ENCODE data around the gene SLC4A8.
"Not testable (repeated sequence)": the region's sequence is repeated elsewhere in the genome, so short reads cannot be mapped to it uniquely, and the experiment has no call there.

The SLC4A8 gene

DNA sequence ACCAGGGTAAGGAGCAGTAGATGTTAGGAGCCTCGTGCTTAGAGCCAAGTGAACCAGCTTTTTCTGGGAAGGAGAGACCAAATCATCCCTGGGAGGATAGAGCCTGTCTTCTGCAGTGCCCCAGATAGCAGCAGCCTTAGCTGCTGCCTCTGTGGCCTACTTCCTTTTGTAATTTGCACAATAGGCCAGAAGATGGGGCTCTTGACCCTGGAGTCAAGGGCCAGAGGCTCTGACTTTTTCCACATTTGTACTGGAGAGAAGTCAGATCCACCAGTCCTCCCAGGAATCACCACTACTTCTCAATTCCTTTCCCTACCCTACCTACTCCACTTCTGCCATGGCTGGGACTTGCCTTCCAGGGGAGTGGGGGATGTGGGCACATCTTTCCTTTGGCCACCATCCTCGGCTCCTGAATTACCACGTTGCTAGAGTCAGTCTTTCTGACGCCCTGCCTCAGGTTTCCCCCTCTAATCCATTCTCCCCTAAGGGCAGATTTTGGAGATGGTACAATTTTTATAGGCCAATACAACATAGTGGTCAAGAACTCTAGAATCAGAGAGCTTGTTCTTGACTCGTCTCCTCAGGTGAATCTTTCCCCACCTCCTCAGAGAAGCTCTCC lies 3.3 kb upstream of the SLC4A8 start:
- no peak for DNase-seq (ENCODE audit: low read depth, low spot score)
- H3K27ac ChIP-seq: no peak overlapping the region

DNA sequence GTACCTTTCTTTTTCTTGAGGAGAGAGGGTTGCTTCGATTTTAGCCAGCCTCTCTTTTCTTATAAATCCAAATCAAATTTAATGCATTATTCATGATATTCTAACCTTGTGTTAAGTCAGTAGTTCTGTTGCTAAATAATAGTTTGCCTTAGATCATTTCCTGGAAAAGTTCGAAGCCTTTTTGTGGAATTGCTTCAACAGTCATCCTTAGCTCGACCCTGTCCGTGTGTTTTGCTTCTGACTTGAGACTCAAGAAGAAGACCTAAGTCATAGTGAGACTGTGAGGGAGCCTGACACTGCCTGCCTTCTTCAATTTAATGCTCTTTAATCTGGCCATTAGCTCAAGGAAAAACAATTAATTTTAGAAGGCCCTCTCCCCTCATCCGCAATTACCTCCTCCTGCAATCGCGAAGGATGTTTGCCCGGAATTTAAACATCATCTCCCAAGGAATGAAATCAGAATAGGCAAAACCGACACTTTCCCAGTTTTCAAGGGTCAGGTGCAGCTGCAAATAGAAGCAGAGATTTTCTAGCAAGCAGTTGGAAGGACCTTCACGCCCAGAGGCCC lies 453 bp upstream of the SLC4A8 start:
- DNase-seq (ENCODE audit: low read depth, low spot score): no peak
- H3K27ac ChIP-seq: no peak overlapping the region

DNA sequence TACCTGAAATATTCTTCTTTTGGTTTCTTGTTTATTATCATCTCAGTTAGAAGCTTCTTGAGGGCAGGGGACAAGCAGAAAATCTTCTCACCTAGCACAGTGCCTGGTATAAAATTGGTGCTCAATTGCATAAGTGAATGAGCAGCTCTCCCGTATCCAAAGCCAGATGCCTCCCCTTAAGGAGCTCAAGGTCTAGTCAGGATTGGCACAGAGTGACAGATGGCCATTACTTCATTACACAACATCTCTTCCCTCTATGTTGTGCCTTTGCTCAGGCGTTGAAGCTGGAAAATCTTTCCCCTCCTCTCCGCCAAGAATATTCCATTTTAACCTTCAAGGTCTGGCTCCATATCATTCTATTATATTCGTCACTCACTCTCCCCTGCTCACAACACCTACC lies 3.6 kb downstream of the SLC4A8 start:
- no peak for DNase-seq (ENCODE audit: low read depth, low spot score)
- H3K27ac ChIP-seq: no peak overlapping the region

DNA sequence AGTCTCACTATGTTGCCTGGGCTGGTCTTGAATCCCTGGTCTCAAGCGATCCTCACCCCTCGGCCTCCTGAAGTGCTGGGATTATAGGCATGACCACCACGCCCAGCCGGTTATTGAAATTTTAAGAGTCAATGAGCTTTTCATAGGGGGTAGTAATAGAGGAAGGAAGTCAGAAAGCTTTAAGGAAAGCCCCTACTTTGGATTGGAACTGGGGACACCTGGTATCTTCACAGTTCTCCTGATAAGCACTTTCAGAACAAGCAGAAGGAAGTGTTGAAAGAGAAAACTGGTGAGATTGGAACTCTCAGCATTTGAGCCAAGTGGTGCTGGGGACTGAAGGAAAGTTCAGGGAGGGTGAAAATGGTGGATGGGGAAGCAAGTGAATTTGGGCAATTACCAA lies 5.1 kb downstream of the SLC4A8 start:
- DNase-seq (ENCODE audit: low read depth, low spot score): no peak
- H3K27ac ChIP-seq: no peak overlapping the region

DNA sequence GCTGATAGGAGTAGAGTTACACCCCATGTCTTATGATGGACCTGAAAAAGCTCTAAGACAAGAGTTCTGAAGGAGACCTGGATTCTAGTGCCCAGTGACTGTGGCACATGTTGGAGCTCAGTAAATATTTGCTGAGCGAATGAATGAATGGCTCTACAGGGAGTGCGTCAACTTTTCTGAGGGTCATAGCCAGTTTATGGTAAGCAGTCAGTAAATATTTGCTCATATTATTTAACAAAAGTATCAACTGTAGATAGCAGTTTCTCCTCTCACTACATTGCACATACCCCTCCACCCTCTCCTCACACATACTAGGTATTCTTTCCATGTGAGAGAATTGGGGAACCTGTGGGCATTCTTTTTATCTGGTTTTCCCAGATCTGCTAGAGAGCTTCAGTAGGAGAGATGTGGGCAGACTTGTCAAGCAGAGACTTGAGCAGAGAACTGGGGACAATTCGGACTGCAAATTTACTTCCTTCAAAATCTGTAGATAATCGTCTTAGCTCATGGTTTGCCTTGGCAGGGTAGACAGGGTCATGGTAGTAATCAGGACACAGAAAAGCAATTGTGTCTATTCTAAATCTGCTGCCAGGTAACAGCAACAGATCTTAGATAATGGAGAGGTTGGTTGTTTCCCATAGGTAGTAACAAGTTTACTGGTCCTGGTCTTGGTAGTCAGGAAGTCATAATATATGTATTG lies 5.7 kb downstream of the SLC4A8 start:
- H3K27ac ChIP-seq: no peak overlapping the region
- no peak for DNase-seq (ENCODE audit: low read depth, low spot score)

DNA sequence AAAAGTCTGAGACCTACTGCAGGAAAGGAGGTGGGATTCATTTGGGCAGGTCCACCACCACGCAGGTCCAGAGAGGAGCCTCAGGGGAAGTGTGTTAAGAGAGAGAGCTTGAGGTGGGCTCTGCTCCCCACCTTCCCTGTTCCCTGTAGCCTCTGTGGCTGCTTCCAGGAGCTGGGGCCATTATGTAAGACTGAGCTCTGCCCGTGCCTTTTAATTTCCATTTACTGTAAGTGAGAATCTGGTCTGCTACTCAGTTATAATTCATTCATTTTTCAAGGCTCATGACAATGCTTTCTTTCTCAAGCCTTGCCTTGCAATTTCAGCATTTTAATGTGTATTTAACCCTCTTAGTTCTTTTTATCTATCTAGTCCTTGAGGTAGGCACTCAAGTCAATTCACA lies 8.3 kb downstream of the SLC4A8 start:
- DNase-seq (ENCODE audit: low read depth, low spot score): no peak
- H3K27ac ChIP-seq: no peak overlapping the region

DNA sequence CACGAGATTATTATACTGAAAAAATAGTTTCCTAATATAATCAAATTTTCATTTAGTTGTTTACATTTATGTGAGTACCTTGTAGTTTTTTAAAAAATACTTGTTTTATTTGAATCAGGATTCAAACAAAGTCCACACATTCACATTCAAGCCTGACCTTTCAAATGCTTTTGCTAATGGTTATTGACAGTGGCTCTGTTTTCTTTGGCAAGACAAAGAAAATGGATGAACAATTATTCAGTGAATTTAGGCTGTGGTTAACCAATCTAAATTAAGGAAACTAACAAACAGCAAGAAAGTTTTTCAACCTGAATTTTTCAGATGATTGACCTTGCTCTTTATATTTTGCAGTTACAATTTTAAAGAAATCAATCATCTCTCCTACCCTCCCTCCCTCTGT lies 9.7 kb downstream of the SLC4A8 start:
- no peak for DNase-seq (ENCODE audit: low read depth, low spot score)
- H3K27ac ChIP-seq: no peak overlapping the region

DNA sequence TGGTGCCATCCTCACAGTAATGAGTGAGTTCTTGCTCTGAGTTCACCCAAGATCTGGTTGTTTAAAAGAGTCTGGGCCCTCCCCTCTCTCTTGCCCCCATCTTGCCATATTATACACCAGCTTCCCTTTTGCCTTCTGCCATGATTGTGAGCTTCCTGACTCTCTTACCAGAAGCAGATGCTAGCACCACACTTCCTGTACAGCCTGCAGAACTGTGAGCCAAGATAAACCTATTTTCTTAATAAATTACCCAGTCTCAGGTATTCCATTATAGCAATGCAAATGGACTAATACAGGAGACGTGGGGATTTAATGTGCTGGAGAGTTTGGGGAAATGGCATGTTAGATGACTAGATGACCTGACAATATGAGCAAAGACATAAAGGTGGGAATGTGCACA lies 12.8 kb downstream of the SLC4A8 start:
- no peak for DNase-seq (ENCODE audit: low read depth, low spot score)
- no peak overlapping the region for H3K27ac ChIP-seq

DNA sequence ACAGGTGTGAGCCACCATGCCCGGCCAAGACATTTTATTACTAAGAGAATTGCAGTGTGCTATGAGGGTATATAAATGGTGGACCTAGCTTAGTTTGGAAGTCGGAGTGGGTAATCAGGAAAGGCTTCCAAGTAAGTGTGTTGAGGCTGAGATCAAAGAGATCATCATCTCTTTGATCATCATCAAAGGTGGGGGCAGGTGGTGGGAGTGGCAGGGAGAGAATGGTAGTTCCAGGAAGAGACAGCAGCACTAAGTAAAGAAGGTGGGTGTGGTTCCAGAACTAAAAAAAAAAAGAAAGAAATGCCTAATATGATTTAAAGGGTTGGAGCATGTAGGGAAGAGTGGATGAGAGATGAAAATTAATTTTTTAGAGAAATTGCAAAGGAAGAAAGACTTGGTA lies 14.7 kb downstream of the SLC4A8 start:
- no peak for DNase-seq (ENCODE audit: low read depth, low spot score)
- no peak overlapping the region for H3K27ac ChIP-seq

DNA sequence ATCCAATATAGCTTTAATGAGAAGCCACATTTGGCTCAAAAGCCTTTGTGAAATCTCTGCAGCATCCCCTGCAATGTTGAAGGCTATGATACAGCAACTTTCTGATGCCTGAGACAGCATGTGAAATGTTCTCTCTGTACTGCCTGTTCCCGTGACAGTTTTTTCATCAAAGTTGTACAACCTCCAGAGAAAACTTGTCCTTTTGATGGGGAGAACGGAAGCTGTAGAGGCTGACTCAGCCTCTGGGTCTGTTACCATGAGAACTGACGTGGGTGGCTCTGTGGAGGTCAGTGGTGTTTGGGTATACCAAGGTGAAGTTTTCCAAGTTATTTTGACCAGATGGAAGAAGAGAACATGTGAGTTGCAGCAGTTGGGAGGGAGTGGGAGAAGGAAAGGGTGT lies 17.0 kb downstream of the SLC4A8 start:
- no peak overlapping the region for H3K27ac ChIP-seq

DNA sequence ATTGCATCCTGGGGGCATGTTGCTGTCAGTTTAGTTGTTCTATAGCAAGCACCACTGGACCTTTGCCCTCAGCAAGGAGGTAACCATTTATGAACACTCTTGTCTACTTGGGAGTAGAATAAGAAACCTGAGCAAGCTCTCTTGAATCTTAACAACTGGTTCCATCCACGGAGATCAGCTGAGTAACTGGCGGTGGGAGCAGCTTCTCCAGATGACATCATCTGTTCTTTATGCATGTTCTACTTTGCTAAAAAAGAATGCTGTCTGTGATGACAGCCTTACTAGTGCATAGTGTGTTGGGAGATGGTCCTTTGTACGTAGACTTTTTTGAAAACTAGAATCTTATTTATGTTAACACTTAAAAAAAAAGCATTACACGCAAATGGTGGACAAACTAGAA lies 17.7 kb downstream of the SLC4A8 start:
- DNase-seq (ENCODE audit: low read depth, low spot score): no peak
- no peak overlapping the region for H3K27ac ChIP-seq

More for the DNA sequence above, 17.0 kb downstream of the SLC4A8 start:
- DNase-seq (ENCODE audit: low read depth, low spot score): no peak

DNA sequence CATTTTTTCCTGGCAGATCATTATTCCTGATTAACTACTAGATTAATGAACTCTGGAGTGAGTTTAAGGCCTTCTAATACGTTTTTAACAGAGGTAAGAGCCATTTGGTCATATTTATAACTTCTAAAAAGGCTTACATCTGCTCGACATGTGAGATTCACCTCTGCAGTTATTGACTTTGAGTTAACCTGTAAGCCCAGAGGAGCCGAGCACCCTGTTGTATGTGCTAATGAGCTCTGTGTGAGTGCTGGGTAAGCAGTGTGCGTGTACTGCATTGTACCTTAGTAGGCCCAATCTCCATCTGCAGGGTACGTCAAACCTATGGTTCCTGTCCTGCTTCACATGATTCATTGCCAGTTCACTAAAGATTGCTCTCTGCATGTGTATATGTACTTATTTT lies 18.9 kb downstream of the SLC4A8 start:
- no peak for DNase-seq (ENCODE audit: low read depth, low spot score)
- no peak overlapping the region for H3K27ac ChIP-seq

DNA sequence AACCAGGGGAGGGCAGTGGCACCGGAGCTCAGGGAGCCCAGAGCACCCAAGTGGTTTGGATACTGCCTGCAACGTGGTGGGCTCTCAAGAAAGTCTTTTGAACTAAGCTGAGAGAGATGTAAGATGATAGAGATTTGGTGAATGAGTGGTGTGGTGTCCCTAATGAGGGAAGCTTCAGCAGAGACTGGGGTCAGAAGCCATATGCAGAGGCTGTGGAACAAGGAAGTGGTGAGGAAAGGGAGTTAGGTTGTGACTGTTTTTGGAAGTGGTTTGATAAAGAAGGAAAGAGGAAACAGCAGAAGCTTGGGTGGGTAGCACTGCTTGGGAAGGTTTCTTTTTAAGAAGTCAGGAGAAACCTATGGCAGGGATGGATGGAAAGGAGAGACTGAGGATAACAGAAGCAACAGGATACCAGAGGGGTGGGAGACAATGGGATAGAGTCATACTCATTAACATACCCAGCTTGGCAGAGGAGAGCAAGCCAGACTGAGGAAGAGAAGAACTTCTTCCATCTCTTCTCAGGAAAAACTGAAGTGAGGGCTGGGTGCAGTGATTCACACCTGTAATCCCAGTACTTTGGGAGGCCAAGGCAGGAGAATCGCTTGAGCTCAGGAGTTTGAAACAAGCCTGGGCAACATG lies 24.1 kb downstream of the SLC4A8 start:
- H3K27ac ChIP-seq: no peak overlapping the region
- no peak for DNase-seq (ENCODE audit: low read depth, low spot score)

DNA sequence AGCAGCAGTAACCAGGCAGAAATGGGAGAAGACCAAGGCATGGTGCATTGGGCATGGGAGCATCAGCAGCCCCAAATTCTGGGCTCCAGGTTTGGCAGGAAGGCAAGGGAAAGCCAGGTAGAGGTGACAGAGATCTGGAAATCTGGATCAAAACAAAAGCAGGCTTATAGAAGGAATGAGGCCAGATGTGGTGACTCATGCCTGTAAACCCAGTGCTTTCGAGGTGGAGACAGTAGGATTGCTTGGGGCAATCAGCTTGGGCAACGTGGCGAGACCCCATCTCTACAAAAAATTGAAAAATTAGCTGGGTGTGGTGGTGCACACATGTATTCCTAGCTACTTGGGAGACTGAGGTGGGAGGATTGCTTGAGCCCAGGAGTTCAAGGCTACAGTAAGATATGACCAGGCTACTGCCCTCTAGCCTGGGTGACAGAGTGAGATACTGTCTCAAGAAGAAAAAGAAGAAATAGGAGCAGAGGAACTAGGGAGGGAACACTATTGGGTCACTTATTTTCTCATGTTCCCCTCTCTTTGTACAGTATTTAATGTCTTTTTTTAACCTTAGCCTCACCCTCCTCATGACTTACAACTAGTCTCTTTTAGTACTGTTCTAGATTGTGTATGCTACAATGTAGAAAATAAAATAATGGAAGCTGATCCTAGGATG lies 25.1 kb downstream of the SLC4A8 start:
- H3K27ac ChIP-seq: no peak overlapping the region
- DNase-seq (ENCODE audit: low read depth, low spot score): no peak

DNA sequence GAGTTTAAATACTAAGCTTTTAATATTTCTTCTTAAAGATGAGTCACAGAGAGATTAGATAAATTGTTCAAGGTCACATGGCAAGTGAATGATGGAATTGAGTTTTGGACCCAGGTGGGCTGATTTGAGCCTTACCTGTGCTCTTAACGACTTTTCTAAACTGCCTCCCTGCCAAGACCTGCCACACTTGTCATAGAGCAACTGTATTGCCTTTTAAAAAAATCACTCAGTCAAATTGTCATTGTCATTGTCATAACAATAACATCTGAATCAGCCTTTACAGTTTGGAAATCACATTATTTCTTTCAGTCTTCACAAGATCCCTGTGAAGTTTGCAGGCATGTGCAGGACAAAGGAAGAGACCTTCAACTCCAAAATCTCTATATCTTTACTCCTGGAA lies 25.7 kb downstream of the SLC4A8 start:
- no peak overlapping the region for H3K27ac ChIP-seq
- no peak for DNase-seq (ENCODE audit: low read depth, low spot score)

DNA sequence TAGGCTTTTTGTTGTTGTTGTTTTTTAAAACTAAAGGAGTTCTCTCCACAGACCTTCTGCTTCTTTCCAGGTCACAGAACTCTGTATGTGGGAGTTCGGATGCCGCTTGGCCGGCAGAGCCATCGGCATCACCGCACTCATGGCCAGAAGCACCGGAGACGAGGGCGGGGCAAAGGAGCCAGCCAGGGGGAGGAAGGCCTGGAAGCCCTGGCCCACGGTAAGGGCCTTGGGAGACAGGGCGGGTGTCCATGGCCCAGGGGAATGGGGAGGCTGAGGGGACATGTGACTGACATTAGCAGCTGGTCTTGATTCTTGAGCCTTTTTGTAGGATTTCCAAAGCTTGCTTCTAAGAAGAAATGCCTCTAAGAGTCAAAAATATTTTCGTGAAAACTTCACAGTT lies 26.2 kb downstream of the SLC4A8 start:
- no peak overlapping the region for H3K27ac ChIP-seq
- no peak for DNase-seq (ENCODE audit: low read depth, low spot score)

DNA sequence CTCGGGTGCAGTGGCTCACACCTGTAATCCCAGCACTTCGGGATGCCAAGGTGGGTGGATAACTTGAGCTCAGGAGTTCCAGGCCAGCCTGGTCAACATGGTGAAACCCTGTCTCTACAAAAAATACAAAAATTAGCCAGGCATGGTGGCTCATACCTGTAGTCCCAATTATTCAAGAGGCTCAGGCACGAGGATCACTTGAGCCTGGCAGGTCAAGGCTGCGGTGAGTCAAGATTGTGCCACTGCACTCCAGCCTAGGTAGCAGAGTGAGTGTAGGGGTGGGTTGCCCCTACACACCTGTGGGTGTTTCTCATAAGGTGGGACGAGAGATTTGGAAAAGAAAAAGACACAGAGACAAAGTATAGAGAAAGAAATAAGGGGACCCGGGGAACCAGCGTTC lies 29.4 kb downstream of the SLC4A8 start:
- DNase-seq (ENCODE audit: low read depth, low spot score); H3K27ac ChIP-seq: not testable (repeated sequence)

DNA sequence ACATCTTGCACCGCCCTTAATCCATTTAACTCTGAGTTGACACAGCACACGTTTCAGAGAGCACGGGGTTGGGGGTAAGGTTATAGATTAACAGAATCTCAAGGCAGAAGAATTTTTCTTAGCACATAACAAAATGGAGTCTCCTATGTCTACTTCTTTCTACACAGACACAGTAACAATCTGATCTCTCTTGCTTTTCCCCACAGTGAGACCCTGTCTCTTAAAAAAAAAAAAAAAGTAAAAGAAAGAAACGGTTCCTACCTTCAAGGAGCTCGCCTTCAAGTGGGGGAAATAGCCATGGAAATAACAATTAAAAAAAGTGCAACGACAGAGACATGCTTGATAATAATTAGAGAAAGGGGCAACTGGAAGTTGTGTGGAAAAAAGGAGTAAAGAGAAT lies 30.4 kb downstream of the SLC4A8 start:
- H3K27ac ChIP-seq; DNase-seq (ENCODE audit: low read depth, low spot score): not testable (repeated sequence)

DNA sequence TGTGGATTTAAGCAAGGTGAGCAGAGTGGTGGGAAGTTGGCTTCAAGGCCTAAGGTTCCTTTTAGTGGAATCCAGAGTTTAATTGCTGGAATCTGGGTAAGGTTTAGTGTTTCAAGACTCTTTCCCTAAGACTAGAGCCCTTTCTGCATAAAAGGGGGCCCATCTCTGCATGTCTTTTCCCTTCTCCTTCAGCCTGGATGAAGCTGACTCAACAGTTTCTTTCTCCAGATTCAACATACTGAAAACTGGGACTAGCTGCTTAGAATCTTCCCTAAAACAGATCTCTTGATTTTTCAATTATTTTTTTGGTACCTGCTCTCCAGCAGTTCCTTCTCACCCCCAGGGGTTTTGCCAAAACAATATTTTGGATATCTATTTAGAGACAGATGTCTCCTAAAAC lies 34.0 kb downstream of the SLC4A8 start:
- no peak for DNase-seq (ENCODE audit: low read depth, low spot score)
- no peak overlapping the region for H3K27ac ChIP-seq

DNA sequence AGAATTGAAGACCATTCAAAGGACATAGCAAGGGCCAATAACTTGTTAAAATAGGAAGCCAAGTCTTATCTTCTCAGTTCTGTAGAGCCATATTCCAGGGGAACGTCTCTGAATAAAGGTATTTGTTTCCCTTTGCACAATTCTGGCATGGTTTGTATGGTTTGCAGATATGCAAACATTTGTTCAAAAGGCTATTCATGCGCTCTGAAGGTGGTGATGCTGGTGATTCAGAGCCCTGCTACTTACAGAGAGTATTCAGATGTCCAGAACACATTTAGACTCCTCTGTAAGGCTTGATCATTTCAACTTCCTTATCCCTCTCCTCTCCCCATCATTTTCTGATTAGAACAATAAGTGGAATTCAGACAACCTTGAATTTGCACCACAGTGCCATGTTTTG lies 35.9 kb downstream of the SLC4A8 start:
- no peak for DNase-seq (ENCODE audit: low read depth, low spot score)
- no peak overlapping the region for H3K27ac ChIP-seq

DNA sequence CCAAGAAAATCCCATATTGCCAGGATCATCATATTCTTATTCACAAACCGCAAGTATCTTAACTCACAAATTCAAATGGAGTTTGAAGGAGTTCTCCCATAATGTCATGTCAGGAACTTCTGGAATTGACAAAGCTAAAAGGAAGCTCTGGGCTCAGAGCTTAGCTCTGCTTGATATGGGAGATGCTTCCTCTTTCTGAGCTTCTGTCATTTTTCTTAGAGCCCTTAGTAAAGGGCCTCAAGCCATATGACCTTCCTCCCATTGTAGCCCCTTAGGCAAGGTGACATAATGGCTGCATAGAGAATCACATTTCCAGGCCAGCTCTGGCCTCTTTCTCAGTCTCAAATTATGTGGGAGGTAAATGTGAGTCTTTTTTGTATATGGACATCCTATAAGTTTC lies 40.9 kb downstream of the SLC4A8 start:
- no peak overlapping the region for H3K27ac ChIP-seq
- DNase-seq (ENCODE audit: low read depth, low spot score): no peak

Data from epithelial cell of prostate (primary cell).